ENCODE data around the gene ZNF500. TPM values are rescaled to one million over a fixed set of nuclear protein-coding genes. Genes with fewer than 3 reads are reported as not detected.

Gene ZNF500
- polyA plus RNA-seq, 1 of the 3 experiments (the other 2 are of a cell fraction) = 6.3 TPM

- TF ChIP-seq TEAD4 (IDR thresholded peaks at IDR 0.05; ENCODE audit: borderline replicate concordance, insufficient read depth) (no peak), SMC3 (IDR thresholded peaks at IDR 0.05; ENCODE audit: low read depth, low read length) (no peak), MXI1 (IDR thresholded peaks at IDR 0.05; ENCODE audit: low read depth, low read length) (peak; percentile 25; the same call in 1 of the 2 replicates), POLR2AphosphoS5 (IDR thresholded peaks at IDR 0.05; ENCODE audit: low read depth, low read length) (no peak), NFIC (IDR thresholded peaks at IDR 0.05; ENCODE audit: borderline replicate concordance) (no peak), EP300 (IDR thresholded peaks at IDR 0.05; ENCODE audit: borderline replicate concordance in 1 of 2, low read depth in 1 of 2, low read length in 1 of 2) (peak in 1 of 2 experiments; percentile 70; a peak in 2 of 4 replicates), USF1 (IDR thresholded peaks at IDR 0.05; ENCODE audit: borderline replicate concordance, low read depth) (0 out of 2 replicates have a peak, but pooled peaks have one; percentile 24), SIN3A (IDR thresholded peaks at IDR 0.05; ENCODE audit: borderline replicate concordance, low read depth, low read length) (no peak), REST (IDR thresholded peaks at IDR 0.05; ENCODE audit: low read depth, low read length) (no peak), RXRA (IDR thresholded peaks at IDR 0.05; ENCODE audit: borderline replicate concordance, low read depth) (no peak), PBX3 (IDR thresholded peaks at IDR 0.05) (no peak)
Observed at GRCh38 chr16:4771646-4772045, 4.7 kb upstream of the ZNF500 start (continued).

- no peak for DNase-seq
- peaks cover 6% of the 10 kb centered on the region for H3F3A ChIP-seq (replicated peaks; ENCODE audit: insufficient read depth)
- H3K9me3 ChIP-seq = no peaks in the 10 kb centered on the region
- peaks cover 26% of the 10 kb centered on the region for H3K79me2 ChIP-seq (ENCODE audit: insufficient read depth)
- H3K9ac ChIP-seq = no peak overlapping the region
- ChIA-PET POLR2A (interaction anchor here (1.3 to 2.8 kb wide), 4 partner anchors 9 to 35 kb away, joined by 3 to 16 read pairs (median 6); partner anchors contain the start of genes ANKS3, DNAAF8 and ROGDI), CTCF (no interaction called here)
- no peaks in the 10 kb centered on the region for H3K9me2 ChIP-seq
- WGBS (ENCODE audit: low lambda C conversion rate) = 83% methylated on average over 7 of the region's 7 CpGs
- peaks cover 5 to 23% of the 10 kb centered on the region in 2 experiments; a peak in 2 of 4 replicates for H3K4me1 ChIP-seq (ENCODE audit: control insufficient read depth in 1 of 2, insufficient read depth in 2 of 2, low read depth in 1 of 2, low read length in 1 of 2)
- H3K27ac ChIP-seq (ENCODE audit: low read depth in 2 of 2, low read length in 1 of 2) = peak overlapping the region in 1 of 2 experiments; percentile 75; a peak in 1 of 4 replicates
- peak overlapping the region in 1 of 2 experiments; percentile 58; a peak in 2 of 4 replicates for H3K4me3 ChIP-seq (ENCODE audit: low read depth in 2 of 2, low read length in 1 of 2)
- H4K20me1 ChIP-seq (ENCODE audit: insufficient read depth) = no peaks in the 10 kb centered on the region
- H3K36me3 ChIP-seq (replicated peaks in 1 of 2; ENCODE audit: control insufficient read depth in 1 of 2, insufficient read depth in 2 of 2, low read length in 1 of 2) = peaks cover 0 to 2% of the 10 kb centered on the region in 2 experiments
- peak overlapping the region; percentile 88; the same call in 1 of the 2 replicates for H2AFZ ChIP-seq (ENCODE audit: low read depth)
- no peaks in the 10 kb centered on the region for H3K27me3 ChIP-seq (ENCODE audit: insufficient read depth)
- H3K4me2 ChIP-seq = peak overlapping the region; percentile 78
- TF ChIP-seq TCF12 (IDR thresholded peaks at IDR 0.05) = no peak
- TF ChIP-seq CHD2 (IDR thresholded peaks at IDR 0.05; ENCODE audit: low read length, partially characterized antibody) = no peak
- no peak for TF ChIP-seq POLR2AphosphoS5 (IDR thresholded peaks at IDR 0.05; ENCODE audit: low read depth, low read length)
- no peak for TF ChIP-seq EZH2phosphoT487 (IDR thresholded peaks at IDR 0.05; ENCODE audit: borderline replicate concordance, low read depth)
- no peak for TF ChIP-seq ZBTB33 (IDR thresholded peaks at IDR 0.05; ENCODE audit: borderline replicate concordance, low read depth)
- no peak for TF ChIP-seq MAX (IDR thresholded peaks at IDR 0.05; ENCODE audit: low read depth)
- TF ChIP-seq IRF3 (IDR thresholded peaks at IDR 0.05; ENCODE audit: low read depth, low read length) = no peak
- TF ChIP-seq REST (IDR thresholded peaks at IDR 0.05; ENCODE audit: low read depth, low read length) = no peak
Observed at GRCh38 chr16:4769306-4769638, 2.3 kb upstream of the ZNF500 start.

All from SK-N-SH (cell line).